ENCODE data around the gene SF3A1.

GRCh38 chr22:30356449-30357235 lies at the start of gene SF3A1, which contains the start of gene CCDC157:
- TF ChIP-seq YY1 (IDR thresholded peaks at IDR 0.05; ENCODE audit: insufficient read depth, insufficient read length) (peak; percentile 85), SUZ12 (IDR thresholded peaks at IDR 0.05; ENCODE audit: extremely low read depth, insufficient read depth, insufficient read length) (no peak)

Data from NT2/D1 (cell line).